Testis (tissue), 2 donors: ENCODE measurements around the gene ACP6.

Source experiments
- POLR2A ChIP-seq: fragments of 450-650 bp; IDR thresholded peaks from one replicate; pipeline ENCODE4 v1.6.1; 2017; ENCODE audit warnings: antibody characterized with exemption, mild to moderate bottlenecking, moderate library complexity
- TF ChIP-seq, protein P1 (sequence below), 3 experiments: fragments of 450-650 bp in 2 of 3; fragments of 200-600 bp in 1 of 3; sonication (generic) in 1 of 3; IDR thresholded peaks; one replicate each; pipeline ENCODE4 v1.5.1; 2016 to 2019; ENCODE audit warnings: antibody characterized with exemption in 3 of 3, mild to moderate bottlenecking in 2 of 3, moderate library complexity in 1 of 3

- TF ChIP-seq, protein P1, sequence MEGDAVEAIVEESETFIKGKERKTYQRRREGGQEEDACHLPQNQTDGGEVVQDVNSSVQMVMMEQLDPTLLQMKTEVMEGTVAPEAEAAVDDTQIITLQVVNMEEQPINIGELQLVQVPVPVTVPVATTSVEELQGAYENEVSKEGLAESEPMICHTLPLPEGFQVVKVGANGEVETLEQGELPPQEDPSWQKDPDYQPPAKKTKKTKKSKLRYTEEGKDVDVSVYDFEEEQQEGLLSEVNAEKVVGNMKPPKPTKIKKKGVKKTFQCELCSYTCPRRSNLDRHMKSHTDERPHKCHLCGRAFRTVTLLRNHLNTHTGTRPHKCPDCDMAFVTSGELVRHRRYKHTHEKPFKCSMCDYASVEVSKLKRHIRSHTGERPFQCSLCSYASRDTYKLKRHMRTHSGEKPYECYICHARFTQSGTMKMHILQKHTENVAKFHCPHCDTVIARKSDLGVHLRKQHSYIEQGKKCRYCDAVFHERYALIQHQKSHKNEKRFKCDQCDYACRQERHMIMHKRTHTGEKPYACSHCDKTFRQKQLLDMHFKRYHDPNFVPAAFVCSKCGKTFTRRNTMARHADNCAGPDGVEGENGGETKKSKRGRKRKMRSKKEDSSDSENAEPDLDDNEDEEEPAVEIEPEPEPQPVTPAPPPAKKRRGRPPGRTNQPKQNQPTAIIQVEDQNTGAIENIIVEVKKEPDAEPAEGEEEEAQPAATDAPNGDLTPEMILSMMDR (IDR thresholded peaks at IDR 0.05), result no peak
- TF ChIP-seq POLR2A, result no peak
Measured at GRCh38 chr1:147620543-147620942, 49.8 kb downstream of the ACP6 start.
